Muscle layer of colon (tissue), 2 donors: ENCODE measurements around the gene SEC11A.

Experiments
- H3K27ac ChIP-seq: one replicate; pipeline ENCODE4 v1.7.0; 2013; ENCODE audit warnings: low read depth, mild to moderate bottlenecking, low read length, moderate library complexity
- H3K27me3 ChIP-seq, 2 donors: one replicate each; pipeline ENCODE4 v1.7.0; 2013; ENCODE audit warnings: low read length in 2 of 2, mild to moderate bottlenecking in 2 of 2; ENCODE audit not compliant: insufficient read depth in 2 of 2, control insufficient read depth in 1 of 2
- H3K36me3 ChIP-seq: one replicate; pipeline ENCODE4 v1.7.0; 2013; ENCODE audit warnings: mild to moderate bottlenecking, low read length; ENCODE audit not compliant: insufficient read depth
- H3K4me1 ChIP-seq: one replicate; pipeline ENCODE4 v1.7.0; 2013; ENCODE audit warnings: mild to moderate bottlenecking, low read length; ENCODE audit not compliant: insufficient read depth
- H3K4me3 ChIP-seq, 2 donors: one replicate each; pipeline ENCODE4 v1.7.0; 2013; ENCODE audit warnings: low read length in 2 of 2, low read depth in 1 of 2, mild to moderate bottlenecking in 1 of 2, moderate library complexity in 1 of 2
- H3K9ac ChIP-seq: one replicate; pipeline ENCODE4 v1.7.0; 2013; ENCODE audit warnings: low read length
- H3K9me3 ChIP-seq: one replicate; pipeline ENCODE4 v1.7.0; 2013; ENCODE audit warnings: mild to moderate bottlenecking, low read length
- donor health status: abdominal sarcoma.
- donor health status: Adenocarcinoma of cecum.

The SEC11A gene

GRCh38 chr15:84668221-84668982 is 47.5 kb downstream of the SEC11A start:
- H3K9ac ChIP-seq, result no peak overlapping the region
- no peak overlapping the region for H3K4me3 ChIP-seq
- peaks cover 32% of the 10 kb centered on the region for H3K36me3 ChIP-seq
- H3K27ac ChIP-seq, result no peak overlapping the region
- no peaks in the 10 kb centered on the region for H3K9me3 ChIP-seq
- H3K27me3 ChIP-seq, result no peaks in the 10 kb centered on the region
- no peaks in the 10 kb centered on the region for H3K4me1 ChIP-seq

- Histone ChIP-seq H3K27ac (no peak overlapping the region), H3K36me3 (peaks cover 32% of the 10 kb centered on the region), H3K9me3 (no peaks in the 10 kb centered on the region), H3K4me1 (no peaks in the 10 kb centered on the region), H3K9ac (no peak overlapping the region), H3K27me3 (no peaks in the 10 kb centered on the region), H3K4me3 (no peak overlapping the region)
These were observed 49.6 kb downstream of the SEC11A start for GRCh38 chr15:84666373-84666772.

- Histone ChIP-seq H3K36me3 (peaks cover 7% of the 10 kb centered on the region), H3K9ac (no peak overlapping the region), H3K9me3 (no peaks in the 10 kb centered on the region), H3K4me3 (no peak overlapping the region), H3K27me3 (no peaks in the 10 kb centered on the region), H3K27ac (no peak overlapping the region), H3K4me1 (peaks cover 10% of the 10 kb centered on the region)
These were observed 54.9 kb downstream of the SEC11A start for GRCh38 chr15:84661001-84661400.

GRCh38 chr15:84659904-84660781 is 55.8 kb downstream of the SEC11A start:
- Histone ChIP-seq H3K4me1 (peaks cover 12% of the 10 kb centered on the region), H3K27ac (no peak overlapping the region), H3K36me3 (no peaks in the 10 kb centered on the region), H3K9ac (no peak overlapping the region), H3K9me3 (no peaks in the 10 kb centered on the region), H3K27me3 (no peaks in the 10 kb centered on the region), H3K4me3 (no peak overlapping the region)

GRCh38 chr15:84658788-84659411 is 57.0 kb downstream of the SEC11A start:
- Histone ChIP-seq H3K9ac (peak overlapping the region; percentile 41), H3K27me3 (no peaks in the 10 kb centered on the region), H3K4me3 (peak overlapping the region; percentile 67 to 70), H3K9me3 (no peaks in the 10 kb centered on the region), H3K27ac (peak overlapping the region; percentile 75), H3K36me3 (no peaks in the 10 kb centered on the region), H3K4me1 (peaks cover 17% of the 10 kb centered on the region)

- peak within 1 kb of the TSS; percentile 64 for H3K9ac ChIP-seq
- H3K4me3 ChIP-seq, result peak within 1 kb of the TSS; percentile 67 to 70
- H3K9me3 ChIP-seq, result no peaks in the 10 kb centered on the region
- peaks cover 21% of the 10 kb centered on the region for H3K4me1 ChIP-seq
- no peaks in the 10 kb centered on the region for H3K36me3 ChIP-seq
- H3K27ac ChIP-seq, result peak within 1 kb of the TSS; percentile 75
- no peaks in the 10 kb centered on the region for H3K27me3 ChIP-seq
These were observed 57.7 kb downstream of the SEC11A start, which contains the start of gene NMB for GRCh38 chr15:84658080-84658787. TSS of gene NMB (minus strand) at chr15:84658199. CDS start at chr15:84658152, 47 bp downstream.

- no peaks in the 10 kb centered on the region for H3K27me3 ChIP-seq
- H3K4me1 ChIP-seq, result peaks cover 26% of the 10 kb centered on the region
- H3K27ac ChIP-seq, result peak overlapping the region; percentile 41
- H3K9me3 ChIP-seq, result no peaks in the 10 kb centered on the region
- peak overlapping the region; percentile 64 for H3K9ac ChIP-seq
- H3K4me3 ChIP-seq, result peak overlapping the region; percentile 67 to 70
- no peaks in the 10 kb centered on the region for H3K36me3 ChIP-seq
These were observed 58.2 kb downstream of the SEC11A start for GRCh38 chr15:84657748-84658079.

GRCh38 chr15:84656972-84657371 is 59.0 kb downstream of the SEC11A start:
- Histone ChIP-seq H3K27me3 (no peaks in the 10 kb centered on the region), H3K9ac (no peak overlapping the region), H3K27ac (no peak overlapping the region), H3K36me3 (peaks cover under 1% of the 10 kb centered on the region), H3K4me1 (peaks cover 33% of the 10 kb centered on the region), H3K9me3 (no peaks in the 10 kb centered on the region), H3K4me3 (peak overlapping the region in 1 of 2 donors; percentile 70)

GRCh38 chr15:84654689-84655453 is 61.1 kb downstream of the SEC11A start:
- H3K27ac ChIP-seq, result peak overlapping the region; percentile 96
- H3K4me1 ChIP-seq, result peaks cover 33% of the 10 kb centered on the region
- no peaks in the 10 kb centered on the region for H3K9me3 ChIP-seq
- peak overlapping the region; percentile 69 for H3K9ac ChIP-seq
- H3K36me3 ChIP-seq, result peaks cover 13% of the 10 kb centered on the region
- H3K27me3 ChIP-seq, result no peaks in the 10 kb centered on the region
- peak overlapping the region; percentile 34 to 90 for H3K4me3 ChIP-seq

- peak within 1 kb of the TSS; percentile 34 to 90 for H3K4me3 ChIP-seq
- H3K36me3 ChIP-seq, result peaks cover 19% of the 10 kb centered on the region
- peak within 1 kb of the TSS; percentile 69 for H3K9ac ChIP-seq
- H3K27me3 ChIP-seq, result no peaks in the 10 kb centered on the region
- no peaks in the 10 kb centered on the region for H3K9me3 ChIP-seq
- peaks cover 33% of the 10 kb centered on the region for H3K4me1 ChIP-seq
- H3K27ac ChIP-seq, result peak within 1 kb of the TSS; percentile 96
These were observed 61.8 kb downstream of the SEC11A start, which contains the start of gene WDR73 for GRCh38 chr15:84653910-84654688. TSS of gene WDR73 (minus strand) at chr15:84654283. CDS start at chr15:84654274, 9 bp downstream.
